SU-DHL-6 (cell line): Measurements from ENCODE around the gene EPHB4.

Experiments
- H2AFZ ChIP-seq: fragments of 200-600 bp; sonication (generic); 2 replicates; pipeline ENCODE4 v1.6.1; 2014; ENCODE audit warnings: low read depth, mild to moderate bottlenecking, moderate library complexity, mixed read lengths, antibody characterized with exemption, low read length; ENCODE audit not compliant: severe bottlenecking
- H3F3A ChIP-seq: fragments of 200-600 bp; shearing (Covaris generic); 2 replicates; pipeline ENCODE4 v1.6.0; 2016; ENCODE audit warnings: antibody characterized with exemption, mild to moderate bottlenecking; ENCODE audit not compliant: insufficient read depth
- H3K27ac ChIP-seq: fragments of 200-600 bp; sonication (generic); 2 replicates; pipeline ENCODE4 v1.5.1; 2016; ENCODE audit warnings: low read depth, mild to moderate bottlenecking, low read length, moderate library complexity, mixed read lengths
- H3K27me3 ChIP-seq: fragments of 200-600 bp; sonication (generic), shearing (Covaris generic); 2 replicates; pipeline ENCODE4 v1.6.0; 2014; ENCODE audit warnings: mild to moderate bottlenecking, low read length
- H3K36me3 ChIP-seq: fragments of 200-600 bp; sonication (generic); 2 replicates; pipeline ENCODE4 v1.6.1; 2014; ENCODE audit warnings: mild to moderate bottlenecking, low read length, mixed read lengths
- H3K4me2 ChIP-seq: fragments of 300-600, 200-600 bp; shearing (Covaris generic), sonication (generic); 2 replicates; pipeline ENCODE4 v1.6.0; 2014; ENCODE audit warnings: low read length, low read depth, mild to moderate bottlenecking; ENCODE audit not compliant: poor library complexity, severe bottlenecking
- H3K4me3 ChIP-seq: fragments of 200-600 bp; sonication (generic); 2 replicates; pipeline ENCODE4 v1.5.1; 2014; ENCODE audit warnings: antibody characterized with exemption, low read length, mild to moderate bottlenecking, mixed read lengths; ENCODE audit not compliant: insufficient read depth, poor library complexity, severe bottlenecking
- H3K79me2 ChIP-seq: fragments of 200-600 bp; sonication (generic); 2 replicates; pipeline ENCODE4 v1.6.1; 2014; ENCODE audit warnings: mild to moderate bottlenecking, low read length, moderate library complexity; ENCODE audit not compliant: insufficient read depth
- H3K9ac ChIP-seq: fragments of 200-600 bp; sonication (generic); 2 replicates; pipeline ENCODE4 v1.7.0; 2014; ENCODE audit warnings: mild to moderate bottlenecking, low read length
- H3K9me2 ChIP-seq: fragments of 200-600 bp; sonication (generic); replicated peaks from 2 replicates; pipeline ENCODE4 v1.6.1; 2014; ENCODE audit warnings: low read length; ENCODE audit not compliant: insufficient read depth
- H3K9me3 ChIP-seq: fragments of 200-600 bp; sonication (generic); 2 replicates; pipeline ENCODE4 v1.6.1; 2014; ENCODE audit warnings: low read length, mixed read lengths; ENCODE audit not compliant: insufficient read depth
- H4K20me1 ChIP-seq: fragments of 200-600 bp; sonication (generic); 2 replicates; pipeline ENCODE4 v1.6.1; 2014; ENCODE audit warnings: low read depth, mild to moderate bottlenecking, antibody characterized with exemption, low read length, moderate library complexity, mixed read lengths
- EZH2phosphoT487 ChIP-seq: fragments of 200-600 bp; sonication (generic), shearing (Covaris generic); conservative IDR thresholded peaks from 2 replicates; pipeline ENCODE4 v1.6.1; 2018; ENCODE audit warnings: mild to moderate bottlenecking, antibody characterized with exemption, low read length, moderate library complexity, mixed read lengths
- TF ChIP-seq, protein P1 (sequence below): fragments of 200-600 bp; sonication (generic); IDR thresholded peaks from one replicate; pipeline ENCODE4 v1.5.1; 2017; ENCODE audit warnings: antibody characterized with exemption, mild to moderate bottlenecking, low read length, moderate library complexity; ENCODE audit not compliant: insufficient read depth, poor library complexity, severe bottlenecking

EPHB4 gene

DNA sequence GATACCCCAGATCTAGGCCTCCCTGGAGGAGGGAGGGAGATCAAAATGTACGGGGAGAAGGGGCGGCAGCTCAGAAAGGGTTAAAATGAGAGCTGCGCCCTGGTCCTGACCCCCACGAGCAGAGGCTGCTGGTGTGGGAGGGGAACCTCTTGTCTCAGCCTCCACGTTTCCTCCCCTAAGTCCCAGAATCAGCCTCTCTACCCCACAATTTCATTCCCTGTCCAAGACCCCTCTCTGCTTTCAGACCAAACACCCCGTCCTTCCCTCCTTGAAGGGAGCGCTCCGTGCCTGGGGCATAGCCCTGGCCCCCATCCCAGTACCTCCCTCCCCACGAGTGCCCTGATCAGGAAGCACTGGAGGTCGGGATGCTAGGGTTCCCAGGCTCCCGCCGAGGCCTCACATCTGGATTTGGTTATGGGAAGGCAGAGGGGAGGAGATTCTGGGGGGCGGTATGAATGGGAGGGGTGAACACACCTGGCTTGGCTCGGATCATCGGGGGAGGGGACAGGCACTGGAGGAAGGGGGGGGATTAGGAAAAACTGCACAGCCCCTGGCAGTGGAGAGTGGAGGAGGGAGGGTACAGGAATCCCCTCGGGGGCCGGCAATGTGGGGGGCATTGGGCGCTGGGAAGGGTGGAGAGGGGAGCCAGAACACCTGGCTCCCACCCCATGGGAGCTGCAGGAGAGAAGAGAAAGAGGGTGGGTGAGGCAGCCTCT is 2.7 kb downstream of the EPHB4 start:
- H3K4me3 ChIP-seq, result no peak overlapping the region
- H3F3A ChIP-seq, result no peaks in the 10 kb centered on the region
- H4K20me1 ChIP-seq, result no peaks in the 10 kb centered on the region
- H3K9me3 ChIP-seq, result no peaks in the 10 kb centered on the region
- no peak overlapping the region for H3K27ac ChIP-seq
- no peaks in the 10 kb centered on the region for H3K27me3 ChIP-seq
- H3K9ac ChIP-seq, result no peak overlapping the region
- no peaks in the 10 kb centered on the region for H3K36me3 ChIP-seq
- no peaks in the 10 kb centered on the region for H3K79me2 ChIP-seq
- H3K9me2 ChIP-seq, result no peaks in the 10 kb centered on the region
- TF ChIP-seq, protein P1, sequence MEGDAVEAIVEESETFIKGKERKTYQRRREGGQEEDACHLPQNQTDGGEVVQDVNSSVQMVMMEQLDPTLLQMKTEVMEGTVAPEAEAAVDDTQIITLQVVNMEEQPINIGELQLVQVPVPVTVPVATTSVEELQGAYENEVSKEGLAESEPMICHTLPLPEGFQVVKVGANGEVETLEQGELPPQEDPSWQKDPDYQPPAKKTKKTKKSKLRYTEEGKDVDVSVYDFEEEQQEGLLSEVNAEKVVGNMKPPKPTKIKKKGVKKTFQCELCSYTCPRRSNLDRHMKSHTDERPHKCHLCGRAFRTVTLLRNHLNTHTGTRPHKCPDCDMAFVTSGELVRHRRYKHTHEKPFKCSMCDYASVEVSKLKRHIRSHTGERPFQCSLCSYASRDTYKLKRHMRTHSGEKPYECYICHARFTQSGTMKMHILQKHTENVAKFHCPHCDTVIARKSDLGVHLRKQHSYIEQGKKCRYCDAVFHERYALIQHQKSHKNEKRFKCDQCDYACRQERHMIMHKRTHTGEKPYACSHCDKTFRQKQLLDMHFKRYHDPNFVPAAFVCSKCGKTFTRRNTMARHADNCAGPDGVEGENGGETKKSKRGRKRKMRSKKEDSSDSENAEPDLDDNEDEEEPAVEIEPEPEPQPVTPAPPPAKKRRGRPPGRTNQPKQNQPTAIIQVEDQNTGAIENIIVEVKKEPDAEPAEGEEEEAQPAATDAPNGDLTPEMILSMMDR, result no peak
- no peak for TF ChIP-seq EZH2phosphoT487
- H3K4me2 ChIP-seq, result no peak overlapping the region
- no peak overlapping the region for H2AFZ ChIP-seq

DNA sequence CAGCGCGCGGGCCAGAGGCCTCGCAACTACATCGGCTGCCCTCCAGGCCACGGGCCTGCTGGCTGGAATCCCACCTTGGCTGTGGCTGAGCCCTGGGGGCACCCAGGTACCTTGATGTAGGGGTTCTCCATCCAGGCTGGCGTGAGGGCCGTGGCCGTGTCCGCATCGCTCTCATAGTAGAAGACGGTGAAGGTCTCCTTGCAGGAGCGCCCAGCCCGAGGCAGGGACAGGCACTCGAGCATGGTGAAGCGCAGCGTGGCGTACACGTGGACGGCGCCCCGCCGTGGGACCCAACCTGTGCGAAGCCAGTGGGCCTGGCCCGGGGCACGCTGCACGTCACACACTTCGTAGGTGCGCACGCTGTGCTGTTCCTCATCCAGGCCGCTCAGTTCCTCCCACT is 3.8 kb downstream of the EPHB4 start:
- H3F3A ChIP-seq, result no peaks in the 10 kb centered on the region
- TF ChIP-seq, protein P1, result no peak
- TF ChIP-seq EZH2phosphoT487, result no peak
- no peak overlapping the region for H2AFZ ChIP-seq
- no peaks in the 10 kb centered on the region for H3K9me2 ChIP-seq
- no peak overlapping the region for H3K9ac ChIP-seq
- no peak overlapping the region for H3K4me3 ChIP-seq
- H3K27me3 ChIP-seq, result no peaks in the 10 kb centered on the region
- no peaks in the 10 kb centered on the region for H3K9me3 ChIP-seq
- no peaks in the 10 kb centered on the region for H3K36me3 ChIP-seq
- no peaks in the 10 kb centered on the region for H3K79me2 ChIP-seq
- H3K4me2 ChIP-seq, result no peak overlapping the region
- H3K27ac ChIP-seq, result no peak overlapping the region
- no peaks in the 10 kb centered on the region for H4K20me1 ChIP-seq

DNA sequence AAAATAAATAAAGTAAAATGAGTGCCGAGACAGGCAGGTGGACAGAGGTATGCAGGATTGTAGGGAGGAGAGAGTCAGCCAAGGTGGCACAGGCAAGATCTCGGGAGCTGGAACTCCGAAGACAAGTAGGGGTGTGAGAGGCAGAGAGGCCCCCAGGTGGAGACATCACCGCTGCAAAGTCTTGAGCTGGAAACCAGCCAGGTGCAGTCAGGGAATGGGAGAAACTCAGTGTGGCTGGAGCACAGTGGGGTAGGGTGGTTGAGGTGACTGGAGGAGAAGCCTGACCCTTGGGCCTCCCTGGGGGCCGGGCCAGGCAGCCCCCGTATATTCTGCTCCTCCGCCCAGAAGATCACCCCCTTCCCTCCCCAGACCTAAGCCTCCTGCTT is 4.2 kb downstream of the EPHB4 start:
- Histone ChIP-seq H3K9ac (no peak overlapping the region), H3K36me3 (no peaks in the 10 kb centered on the region), H3K27me3 (no peaks in the 10 kb centered on the region), H3K4me3 (no peak overlapping the region), H3K9me2 (no peaks in the 10 kb centered on the region), H3K9me3 (no peaks in the 10 kb centered on the region), H3K4me2 (no peak overlapping the region), H3K79me2 (no peaks in the 10 kb centered on the region), H2AFZ (no peak overlapping the region), H4K20me1 (no peaks in the 10 kb centered on the region), H3F3A (no peaks in the 10 kb centered on the region), H3K27ac (no peak overlapping the region)
- TF ChIP-seq EZH2phosphoT487, result no peak
- TF ChIP-seq, protein P1, result no peak
